Stimulated activated naive CD8-positive, alpha-beta T cell treated with anti-CD3 and anti-CD28 coated beads, Interleukin-15, Interleukin-2, amounts not matched to agents 100 U/mL and 50 U/mL, for 24 hours (primary cell): ENCODE data around the gene TBC1D16.
A peak's percentile ranks its signal among the peaks of the same experiment; 100 is the strongest.

Source experiments
- ATAC-seq: fragments of 150-1000 bp; cut with Tn5 transposase; one replicate; pipeline ENCODE4 v1.10.0; 2021
- DNase-seq: peaks from one replicate; pipeline ENCODE4 v3.0.0; 2021

The TBC1D16 gene

DNA sequence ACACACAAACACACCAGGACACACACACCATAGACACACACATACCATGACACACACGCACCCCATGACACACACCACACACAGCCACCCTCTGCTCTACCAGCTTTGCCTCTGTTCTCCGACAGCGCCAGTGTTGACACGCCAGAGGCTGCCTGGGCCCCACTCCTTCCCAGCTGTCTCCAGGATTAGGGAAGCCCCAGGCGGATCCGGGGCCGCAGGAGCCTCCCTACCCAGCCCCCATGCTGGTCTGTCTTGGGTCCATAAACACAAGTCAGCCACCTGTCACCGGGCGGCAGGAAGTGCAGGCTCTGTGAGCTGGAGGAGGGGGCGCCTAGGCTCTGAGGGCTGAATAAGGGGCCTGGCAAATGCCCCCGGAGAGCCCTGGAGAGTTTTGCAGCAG is 10.5 kb downstream of the TBC1D16 start:
- no peak for ATAC-seq
- DNase-seq, result no peak

- ATAC-seq, result no peak
These were observed 11.3 kb downstream of the TBC1D16 start for GRCh38 chr17:80024206-80024972.

DNA sequence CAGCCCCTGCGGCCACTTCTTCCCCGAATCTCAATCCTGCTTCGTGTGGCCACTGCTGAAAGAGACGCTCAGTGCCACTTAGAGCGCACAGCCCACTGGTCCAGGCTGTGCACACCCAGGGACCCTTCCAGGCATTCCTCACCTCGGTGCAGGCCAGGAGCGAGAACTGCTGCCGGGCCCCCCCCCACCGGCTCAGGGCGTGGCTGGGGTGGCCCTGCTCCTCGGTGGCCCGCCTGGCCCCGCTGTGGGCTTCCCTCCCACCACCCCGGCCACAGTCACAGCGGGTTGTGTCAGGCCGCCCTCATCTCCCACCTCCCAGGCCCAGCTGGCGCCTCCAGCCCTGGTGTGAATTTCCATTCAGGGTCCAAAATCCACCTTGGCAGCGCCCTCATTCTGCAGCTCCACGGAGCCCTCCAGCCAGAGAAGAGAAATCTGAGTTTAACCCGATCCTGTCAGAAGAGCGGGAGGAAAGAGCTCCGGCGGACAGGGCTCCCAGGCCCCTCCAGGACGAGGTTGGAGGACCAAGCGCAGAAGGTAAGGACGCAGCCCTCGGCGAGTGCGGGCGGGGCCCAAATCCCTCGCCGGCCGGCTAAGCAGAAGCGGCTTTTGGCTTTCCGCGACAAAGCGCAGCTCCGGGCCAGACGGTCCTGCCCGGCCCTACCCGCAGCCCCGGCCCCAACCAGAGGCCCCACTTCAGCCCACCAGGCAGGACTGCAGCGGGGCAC is 12.0 kb downstream of the TBC1D16 start:
- ATAC-seq, result no peak
- DNase-seq, result no peak

More at GRCh38 chr17:80024206-80024972, 11.3 kb downstream of the TBC1D16 start:
- no peak for DNase-seq

- ATAC-seq (no peak), DNase-seq (no peak)
These were observed 14.1 kb downstream of the TBC1D16 start for GRCh38 chr17:80021600-80021999.

GRCh38 chr17:80018917-80019651 is 16.6 kb downstream of the TBC1D16 start:
- DNase-seq (no peak), ATAC-seq (no peak)

- DNase-seq (no peak), ATAC-seq (no peak)
These were observed 18.3 kb downstream of the TBC1D16 start for GRCh38 chr17:80017226-80018010.

DNA sequence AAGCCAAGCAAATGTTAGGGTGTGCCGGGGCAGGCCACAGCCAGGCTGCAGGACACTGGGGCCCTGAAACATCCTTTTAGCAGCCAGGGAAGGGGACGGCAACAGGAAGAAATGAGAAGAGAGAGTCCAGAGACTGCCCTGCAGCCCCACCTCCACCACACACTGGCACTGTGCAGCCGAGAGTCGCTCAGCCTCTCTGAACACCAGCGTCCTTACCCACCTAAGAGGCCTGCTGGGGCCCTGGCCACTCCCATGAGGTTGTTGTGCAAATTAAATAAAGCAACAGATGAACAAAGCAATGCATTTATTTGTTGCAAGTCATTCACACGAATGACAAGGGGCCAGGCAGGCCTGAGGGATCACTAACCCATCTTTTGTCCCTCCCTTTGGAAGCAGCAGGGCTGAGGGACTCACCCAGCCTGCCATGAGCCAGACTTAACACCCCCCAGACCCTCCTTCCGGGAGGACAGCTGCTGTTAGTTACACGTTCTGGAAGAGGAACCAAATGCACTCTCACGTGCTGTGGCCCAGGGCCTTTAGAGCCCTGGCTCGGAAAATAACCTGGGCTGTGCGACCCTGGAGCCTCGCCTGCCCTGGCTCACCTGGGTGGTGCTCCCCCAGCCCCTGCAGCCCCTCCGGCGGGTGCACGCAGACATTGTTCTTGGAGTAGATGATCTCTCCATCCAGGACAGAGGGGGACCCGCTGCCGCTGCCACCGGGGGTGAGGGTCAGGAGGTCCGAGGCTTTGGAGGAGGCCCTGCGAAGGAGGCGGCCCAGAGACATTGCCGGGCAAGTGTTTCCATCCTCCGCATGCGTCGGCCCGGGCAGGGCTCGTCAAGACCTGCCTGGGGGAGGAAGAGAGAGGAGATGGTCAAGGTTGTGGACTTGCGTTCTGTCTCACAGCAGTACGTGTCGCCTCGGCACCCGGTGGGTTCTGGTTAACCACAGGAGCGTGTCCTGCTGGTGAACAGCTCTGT is 22.6 kb downstream of the TBC1D16 start:
- DNase-seq (no peak), ATAC-seq (no peak)

DNA sequence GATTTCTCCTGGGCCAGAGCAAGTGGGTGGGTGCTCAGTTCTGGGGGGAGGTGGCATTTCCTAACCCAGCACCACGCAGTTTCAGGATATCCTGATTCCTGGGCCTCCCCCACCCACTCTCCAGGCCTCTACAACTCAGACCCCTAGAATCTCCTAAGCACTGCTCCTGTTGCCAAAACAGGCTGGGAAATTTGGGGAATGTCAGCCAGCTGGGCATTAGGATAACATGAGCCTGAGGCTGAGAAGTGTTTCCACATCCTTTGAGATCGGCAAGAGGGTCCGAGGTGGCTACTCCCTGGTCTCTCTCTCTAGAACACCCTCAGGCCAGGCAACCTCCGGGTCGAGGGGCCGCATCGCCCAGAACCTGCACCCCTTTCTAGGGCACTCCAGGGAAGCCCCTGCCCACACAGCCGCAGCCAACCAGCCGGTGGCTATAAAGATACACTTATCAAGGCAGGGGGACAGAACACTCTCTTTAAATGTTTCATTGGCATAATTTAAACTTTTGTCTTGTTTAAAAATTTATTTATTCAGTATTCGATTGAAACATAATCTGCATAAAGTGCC is 23.6 kb downstream of the TBC1D16 start:
- DNase-seq (no peak), ATAC-seq (no peak)

GRCh38 chr17:80010283-80010858 is 25.3 kb downstream of the TBC1D16 start:
- ATAC-seq (no peak), DNase-seq (no peak)

GRCh38 chr17:80009391-80010282 is 26.0 kb downstream of the TBC1D16 start:
- ATAC-seq (no peak), DNase-seq (no peak)

GRCh38 chr17:80008848-80009247 is 26.8 kb downstream of the TBC1D16 start:
- ATAC-seq (no peak), DNase-seq (no peak)

GRCh38 chr17:80008383-80008840 is 27.3 kb downstream of the TBC1D16 start:
- ATAC-seq, result peak; percentile 85

GRCh38 chr17:80007939-80008338 is 27.7 kb downstream of the TBC1D16 start:
- ATAC-seq (no peak), DNase-seq (no peak)

More at GRCh38 chr17:80008383-80008840, 27.3 kb downstream of the TBC1D16 start:
- DNase-seq, result peak; percentile 88

- no peak for DNase-seq
These were observed 28.6 kb downstream of the TBC1D16 start for GRCh38 chr17:80006811-80007752.

GRCh38 chr17:80006339-80006720 is 29.3 kb downstream of the TBC1D16 start:
- no peak for ATAC-seq
- no peak for DNase-seq

More at GRCh38 chr17:80006811-80007752, 28.6 kb downstream of the TBC1D16 start:
- ATAC-seq, result no peak

GRCh38 chr17:80005360-80006338 is 30.0 kb downstream of the TBC1D16 start:
- DNase-seq, result peak; percentile 66
- ATAC-seq, result no peak
